Measurements from ENCODE around the gene DPH6. TPM values are rescaled to one million over a fixed set of nuclear protein-coding genes. Genes with fewer than 3 reads are reported as not detected.

The DPH6 gene
- total and polyA plus RNA-seq, 2 experiments from 2014 or later: 7.8 to 9.8 TPM

GRCh38 chr15:35522061-35522460, 23.9 kb downstream of the DPH6 start:
- H3K36me3 ChIP-seq: no peaks in the 10 kb centered on the region
- peak in 1 of 2 donors; percentile 26 for DNase-seq (ENCODE audit: low read depth in 1 of 2, low spot score in 1 of 2)
- no peaks in the 10 kb centered on the region for H3K27me3 ChIP-seq
- TF ChIP-seq CTCF (IDR thresholded peaks at IDR 0.05; ENCODE audit: low read depth, low read length): no peak
- H3K9me3 ChIP-seq (ENCODE audit: low read depth): no peaks in the 10 kb centered on the region
- H3K27ac ChIP-seq: no peak overlapping the region
- peaks cover 32% of the 10 kb centered on the region for H3K4me1 ChIP-seq (ENCODE audit: low read depth)
- H3K4me3 ChIP-seq: no peak overlapping the region

GRCh38 chr15:35519541-35520149, 26.3 kb downstream of the DPH6 start:
- peak; percentile 62 for TF ChIP-seq CTCF (IDR thresholded peaks at IDR 0.05; ENCODE audit: low read depth, low read length)
- DNase-seq (ENCODE audit: low read depth in 1 of 2, low spot score in 1 of 2): peak; percentile 72 to 77

GRCh38 chr15:35519052-35519451, 26.9 kb downstream of the DPH6 start:
- H3K4me3 ChIP-seq: no peak overlapping the region
- no peak for TF ChIP-seq CTCF (IDR thresholded peaks at IDR 0.05; ENCODE audit: low read depth, low read length)
- H3K4me1 ChIP-seq (ENCODE audit: low read depth): peaks cover 32% of the 10 kb centered on the region
- no peaks in the 10 kb centered on the region for H3K36me3 ChIP-seq
- H3K27ac ChIP-seq: no peak overlapping the region
- no peaks in the 10 kb centered on the region for H3K27me3 ChIP-seq
- DNase-seq (ENCODE audit: low read depth in 1 of 2, low spot score in 1 of 2): no peak
- no peaks in the 10 kb centered on the region for H3K9me3 ChIP-seq (ENCODE audit: low read depth)

More at GRCh38 chr15:35519541-35520149, 26.3 kb downstream of the DPH6 start:
- H3K27ac ChIP-seq: no peak overlapping the region
- H3K4me1 ChIP-seq (ENCODE audit: low read depth): peaks cover 32% of the 10 kb centered on the region
- no peaks in the 10 kb centered on the region for H3K36me3 ChIP-seq
- no peak overlapping the region for H3K4me3 ChIP-seq
- H3K27me3 ChIP-seq: no peaks in the 10 kb centered on the region
- no peaks in the 10 kb centered on the region for H3K9me3 ChIP-seq (ENCODE audit: low read depth)

GRCh38 chr15:35514759-35515158, 31.2 kb downstream of the DPH6 start:
- Histone ChIP-seq H3K27ac (no peak overlapping the region), H3K9me3 (ENCODE audit: low read depth) (no peaks in the 10 kb centered on the region), H3K36me3 (no peaks in the 10 kb centered on the region), H3K4me1 (ENCODE audit: low read depth) (peaks cover 5% of the 10 kb centered on the region), H3K27me3 (no peaks in the 10 kb centered on the region), H3K4me3 (no peak overlapping the region)
- peak in 1 of 2 donors; percentile 14 for DNase-seq (ENCODE audit: low read depth in 1 of 2, low spot score in 1 of 2)
- TF ChIP-seq CTCF (IDR thresholded peaks at IDR 0.05; ENCODE audit: low read depth, low read length): no peak

GRCh38 chr15:35507932-35508638, 37.9 kb downstream of the DPH6 start:
- Histone ChIP-seq H3K27ac (no peak overlapping the region), H3K4me3 (no peak overlapping the region), H3K27me3 (no peaks in the 10 kb centered on the region), H3K9me3 (ENCODE audit: low read depth) (no peaks in the 10 kb centered on the region), H3K36me3 (no peaks in the 10 kb centered on the region), H3K4me1 (ENCODE audit: low read depth) (peaks cover 18% of the 10 kb centered on the region)
- no peak for TF ChIP-seq CTCF (IDR thresholded peaks at IDR 0.05; ENCODE audit: low read depth, low read length)
- peak in 1 of 2 donors; percentile 9 for DNase-seq (ENCODE audit: low read depth in 1 of 2, low spot score in 1 of 2)
